HL-60 (cell line): ENCODE results near the gene FASN.

Experiments used
- DNase-seq, 2 experiments: peaks; one replicate each; pipeline ENCODE4 v3.0.0-alpha.2; 2010 to 2020; ENCODE audit warnings: low read depth in 1 of 2, low spot score in 1 of 2
- H3K27ac ChIP-seq: fragments of 250-450 bp; sonication (Bioruptor Pico); replicated peaks from 2 replicates; pipeline ENCODE4 v1.5.1; 2020; ENCODE audit warnings: mild to moderate bottlenecking, moderate library complexity
- H3K27me3 ChIP-seq: fragments of 250-450 bp; sonication (Bioruptor Pico); 2 replicates; pipeline ENCODE4 v1.5.1; 2021; ENCODE audit warnings: mild to moderate bottlenecking, moderate library complexity; ENCODE audit not compliant: insufficient read depth, poor library complexity, severe bottlenecking
- H3K4me3 ChIP-seq: replicated peaks from 2 replicates; pipeline ENCODE4 v1.5.1; 2011; ENCODE audit warnings: mild to moderate bottlenecking, control low read depth, low read length; ENCODE audit not compliant: insufficient read depth
- GABPA ChIP-seq: IDR thresholded peaks from 2 replicates; pipeline ENCODE4 v1.6.1; 2012; ENCODE audit warnings: low read depth
- POLR2AphosphoS5 ChIP-seq: IDR thresholded peaks from 2 replicates; pipeline ENCODE4 v1.6.1; 2012; ENCODE audit warnings: low read depth
- SPI1 ChIP-seq: IDR thresholded peaks from 2 replicates; pipeline ENCODE4 v1.6.1; 2012; ENCODE audit warnings: low read depth, mild to moderate bottlenecking, borderline replicate concordance
- long read RNA-seq: library from polyadenylated mRNA; unstranded; transcript quantifications from one replicate; pipeline ENCODE4 v2.0.0, GENCODE V29; 2020
- TF ChIP-seq, protein P1 (sequence below): IDR thresholded peaks from 2 replicates; pipeline ENCODE4 v1.6.1; 2012; ENCODE audit warnings: low read depth; ENCODE audit not compliant: insufficient replicate concordance
- TF ChIP-seq, protein P2 (sequence below): IDR thresholded peaks from one replicate; pipeline ENCODE4 v1.5.1; 2011; ENCODE audit warnings: low read length, control low read depth, inconsistent platforms; ENCODE audit not compliant: insufficient read depth

FASN gene
- long read RNA-seq, partial matches to known transcripts = 18 of 22 reads
- long read RNA-seq, other reads (novel, unspliced or antisense) = 1 of 22 reads

DNA sequence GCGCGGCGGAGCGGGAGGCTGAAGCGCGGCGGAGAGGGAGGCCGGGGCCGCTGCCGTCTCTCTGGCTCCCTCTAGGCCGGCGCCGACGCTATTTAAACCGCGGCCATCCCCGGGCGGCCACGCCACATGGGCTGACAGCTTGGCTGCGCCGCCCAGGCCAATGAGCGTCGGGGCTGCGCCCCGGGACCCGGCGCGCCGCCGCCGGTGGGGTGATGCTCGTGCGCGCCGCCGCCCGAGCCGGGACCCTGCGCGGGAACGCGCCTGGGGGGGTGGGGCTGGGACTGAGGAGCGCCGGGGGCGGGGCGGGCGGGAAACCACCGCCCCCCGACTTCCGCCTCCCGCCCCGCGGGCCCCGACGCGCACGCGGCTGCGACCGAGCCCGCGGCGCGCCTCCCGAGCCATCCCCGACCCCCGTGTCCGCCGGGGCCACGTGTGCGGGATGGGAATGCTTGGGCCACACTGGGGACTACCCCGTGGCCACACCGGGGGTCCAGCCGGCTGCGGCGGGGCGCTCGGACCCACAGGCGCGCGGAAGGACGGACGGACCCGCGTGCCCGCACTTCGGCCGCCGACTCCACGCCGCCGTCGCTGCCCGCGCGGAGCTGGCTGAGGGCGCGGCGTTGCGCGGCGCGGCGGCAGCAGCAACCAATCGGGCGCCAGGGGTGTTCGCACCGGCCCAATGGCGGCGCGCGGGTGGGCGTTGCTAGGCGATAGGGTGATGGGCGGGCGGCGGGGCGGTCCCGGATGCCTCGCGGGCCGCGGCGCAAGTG, at the start of gene FASN:
Gene FASN (minus strand): TSS at position 68 of the 770 bp plus-strand sequence. CDS start 1,791 bp downstream, outside the sequence.
- Histone ChIP-seq H3K4me3 (peak within 1 kb of the TSS; percentile 67), H3K27me3 (no peaks in the 10 kb centered on the region), H3K27ac (peak within 1 kb of the TSS; percentile 86)
- peak; percentile 91 to 93 for DNase-seq
- peak; percentile 88 for TF ChIP-seq POLR2AphosphoS5
- TF ChIP-seq, protein P1, sequence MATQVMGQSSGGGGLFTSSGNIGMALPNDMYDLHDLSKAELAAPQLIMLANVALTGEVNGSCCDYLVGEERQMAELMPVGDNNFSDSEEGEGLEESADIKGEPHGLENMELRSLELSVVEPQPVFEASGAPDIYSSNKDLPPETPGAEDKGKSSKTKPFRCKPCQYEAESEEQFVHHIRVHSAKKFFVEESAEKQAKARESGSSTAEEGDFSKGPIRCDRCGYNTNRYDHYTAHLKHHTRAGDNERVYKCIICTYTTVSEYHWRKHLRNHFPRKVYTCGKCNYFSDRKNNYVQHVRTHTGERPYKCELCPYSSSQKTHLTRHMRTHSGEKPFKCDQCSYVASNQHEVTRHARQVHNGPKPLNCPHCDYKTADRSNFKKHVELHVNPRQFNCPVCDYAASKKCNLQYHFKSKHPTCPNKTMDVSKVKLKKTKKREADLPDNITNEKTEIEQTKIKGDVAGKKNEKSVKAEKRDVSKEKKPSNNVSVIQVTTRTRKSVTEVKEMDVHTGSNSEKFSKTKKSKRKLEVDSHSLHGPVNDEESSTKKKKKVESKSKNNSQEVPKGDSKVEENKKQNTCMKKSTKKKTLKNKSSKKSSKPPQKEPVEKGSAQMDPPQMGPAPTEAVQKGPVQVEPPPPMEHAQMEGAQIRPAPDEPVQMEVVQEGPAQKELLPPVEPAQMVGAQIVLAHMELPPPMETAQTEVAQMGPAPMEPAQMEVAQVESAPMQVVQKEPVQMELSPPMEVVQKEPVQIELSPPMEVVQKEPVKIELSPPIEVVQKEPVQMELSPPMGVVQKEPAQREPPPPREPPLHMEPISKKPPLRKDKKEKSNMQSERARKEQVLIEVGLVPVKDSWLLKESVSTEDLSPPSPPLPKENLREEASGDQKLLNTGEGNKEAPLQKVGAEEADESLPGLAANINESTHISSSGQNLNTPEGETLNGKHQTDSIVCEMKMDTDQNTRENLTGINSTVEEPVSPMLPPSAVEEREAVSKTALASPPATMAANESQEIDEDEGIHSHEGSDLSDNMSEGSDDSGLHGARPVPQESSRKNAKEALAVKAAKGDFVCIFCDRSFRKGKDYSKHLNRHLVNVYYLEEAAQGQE = peak; percentile 26
- no peak for TF ChIP-seq SPI1
- TF ChIP-seq GABPA = no peak
- TF ChIP-seq, protein P2, sequence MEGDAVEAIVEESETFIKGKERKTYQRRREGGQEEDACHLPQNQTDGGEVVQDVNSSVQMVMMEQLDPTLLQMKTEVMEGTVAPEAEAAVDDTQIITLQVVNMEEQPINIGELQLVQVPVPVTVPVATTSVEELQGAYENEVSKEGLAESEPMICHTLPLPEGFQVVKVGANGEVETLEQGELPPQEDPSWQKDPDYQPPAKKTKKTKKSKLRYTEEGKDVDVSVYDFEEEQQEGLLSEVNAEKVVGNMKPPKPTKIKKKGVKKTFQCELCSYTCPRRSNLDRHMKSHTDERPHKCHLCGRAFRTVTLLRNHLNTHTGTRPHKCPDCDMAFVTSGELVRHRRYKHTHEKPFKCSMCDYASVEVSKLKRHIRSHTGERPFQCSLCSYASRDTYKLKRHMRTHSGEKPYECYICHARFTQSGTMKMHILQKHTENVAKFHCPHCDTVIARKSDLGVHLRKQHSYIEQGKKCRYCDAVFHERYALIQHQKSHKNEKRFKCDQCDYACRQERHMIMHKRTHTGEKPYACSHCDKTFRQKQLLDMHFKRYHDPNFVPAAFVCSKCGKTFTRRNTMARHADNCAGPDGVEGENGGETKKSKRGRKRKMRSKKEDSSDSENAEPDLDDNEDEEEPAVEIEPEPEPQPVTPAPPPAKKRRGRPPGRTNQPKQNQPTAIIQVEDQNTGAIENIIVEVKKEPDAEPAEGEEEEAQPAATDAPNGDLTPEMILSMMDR = peak; percentile 10

DNA sequence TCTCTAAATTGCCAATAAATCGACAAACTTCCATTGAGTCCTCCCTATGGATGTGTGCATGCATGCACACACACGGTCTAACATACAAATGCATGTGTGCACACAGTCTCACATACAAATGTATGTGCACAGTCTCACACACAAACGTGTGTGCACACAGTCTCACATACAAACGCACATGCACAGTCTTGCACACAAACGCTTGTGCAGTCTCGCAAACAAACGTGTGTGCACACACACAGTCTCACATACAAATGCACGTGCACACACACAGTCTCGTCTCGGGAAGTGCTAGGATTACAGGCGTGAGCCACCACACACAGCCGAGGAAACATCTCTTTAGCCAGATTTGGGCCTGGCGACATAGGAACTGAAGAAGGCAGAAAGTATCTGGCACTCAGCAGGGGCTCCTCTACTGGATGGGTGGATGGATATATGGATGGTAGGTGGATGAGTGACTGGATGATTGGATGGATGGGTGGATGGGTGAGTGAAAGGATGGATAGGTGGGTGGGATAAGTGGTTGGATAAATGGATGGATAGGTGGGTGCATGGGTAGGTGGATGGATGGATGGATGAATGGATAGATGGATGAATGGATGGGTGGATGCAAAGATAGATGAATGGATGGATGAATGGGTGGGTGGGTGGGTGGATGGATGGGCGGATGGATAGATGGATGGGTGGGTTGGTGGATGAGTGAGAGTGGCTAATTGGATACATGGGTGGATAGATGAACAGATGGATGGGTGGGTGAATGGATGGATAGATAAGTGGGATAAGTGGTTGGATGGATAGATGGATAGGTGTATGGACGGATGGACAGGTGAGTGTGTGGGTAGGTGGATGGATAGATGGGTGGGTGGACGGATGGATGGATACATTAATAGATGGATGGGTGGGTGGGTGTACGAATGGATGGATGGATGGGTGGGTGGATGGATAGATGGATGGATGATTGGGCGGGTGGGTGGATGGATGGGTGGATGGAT, 48.9 kb upstream of the FASN start:
- DNase-seq = no peak
- Histone ChIP-seq H3K27me3 (no peaks in the 10 kb centered on the region), H3K27ac (no peak overlapping the region), H3K4me3 (no peak overlapping the region)
- TF ChIP-seq SPI1 (no peak), POLR2AphosphoS5 (no peak), GABPA (no peak)
- TF ChIP-seq, protein P2 = no peak
- TF ChIP-seq, protein P1 = no peak

DNA sequence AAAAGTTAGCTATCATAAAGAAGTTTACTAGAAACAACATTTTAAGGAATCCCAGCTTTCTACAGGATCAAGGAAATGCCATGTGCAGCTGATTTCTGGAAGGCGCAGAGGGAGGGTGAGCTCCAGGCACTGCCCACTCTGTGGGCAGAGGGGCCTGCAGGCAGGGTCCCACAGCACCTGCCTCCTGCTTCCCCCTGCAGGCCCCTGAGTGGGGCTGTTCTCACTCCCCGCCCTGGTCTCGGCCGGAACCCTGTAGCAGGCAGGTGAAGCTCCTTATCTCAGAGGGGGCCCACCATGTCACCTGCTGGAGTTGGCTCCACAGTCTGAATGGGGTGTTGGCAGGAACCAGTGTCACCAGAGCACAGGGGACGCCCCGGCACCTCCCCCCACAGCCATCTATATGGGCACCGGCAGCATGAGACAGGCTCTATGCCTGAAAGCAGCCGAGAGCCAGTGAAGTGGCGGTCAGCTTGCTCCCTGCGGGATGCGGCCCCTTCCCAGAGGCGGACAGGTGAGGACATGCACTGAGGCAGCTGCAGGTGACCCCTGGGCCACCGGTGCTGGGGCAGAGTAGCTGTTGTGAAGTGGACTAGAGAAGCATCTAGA, 47.6 kb upstream of the FASN start:
- Histone ChIP-seq H3K4me3 (no peak overlapping the region), H3K27me3 (no peaks in the 10 kb centered on the region), H3K27ac (no peak overlapping the region)
- DNase-seq = no peak
- no peak for TF ChIP-seq SPI1
- no peak for TF ChIP-seq POLR2AphosphoS5
- TF ChIP-seq GABPA = no peak
- TF ChIP-seq, protein P1 = no peak
- TF ChIP-seq, protein P2 = no peak
